Right renal pelvis (tissue), 4 donors: Measurements from ENCODE around the gene EIPR1. TPM values are rescaled to one million over a fixed set of nuclear protein-coding genes. Genes with fewer than 3 reads are reported as not detected.

ENCODE experiments used
- DNase-seq, 4 donors: peaks; one replicate each; pipeline ENCODE4 v3.0.0-alpha.2; 2013; ENCODE audit warnings: low read depth in 4 of 4, low spot score in 3 of 4, missing footprints in 1 of 4
- polyA plus RNA-seq, 4 donors: library from polyadenylated mRNA; unstranded; fragments of 120-200 nt; gene quantifications; one replicate each; pipeline ENCODE4 v1.2.1, GENCODE V29; 2013; ENCODE audit not compliant: insufficient read length in 4 of 4

Gene EIPR1
- polyA plus RNA-seq, 4 donors = 25.4 to 26.1 (median 25.6) TPM

DNA sequence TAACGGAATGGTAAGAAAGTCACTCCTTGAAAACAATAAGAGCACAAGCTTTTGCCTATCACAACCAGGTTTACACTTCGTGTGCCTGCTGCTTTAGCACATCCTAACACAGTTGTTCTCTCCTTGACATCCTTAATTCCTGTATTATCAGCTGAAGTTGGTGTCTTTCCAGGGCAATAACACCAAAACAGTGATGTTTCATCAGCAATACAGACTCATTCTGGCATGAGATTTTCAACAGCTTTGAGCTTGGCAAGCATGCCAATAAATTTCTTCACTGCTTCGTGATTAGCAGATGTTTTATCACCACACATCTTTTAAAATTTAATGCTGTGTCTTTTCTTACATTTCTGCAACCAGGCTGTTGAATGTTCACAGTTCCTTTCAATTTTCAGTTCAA lies 148.4 kb downstream of the EIPR1 start:
- no peak for DNase-seq

GRCh38 chr2:3224681-3225080 lies 152.9 kb downstream of the EIPR1 start:
- no peak for DNase-seq

GRCh38 chr2:3223080-3223923 lies 154.3 kb downstream of the EIPR1 start:
- no peak for DNase-seq

DNA sequence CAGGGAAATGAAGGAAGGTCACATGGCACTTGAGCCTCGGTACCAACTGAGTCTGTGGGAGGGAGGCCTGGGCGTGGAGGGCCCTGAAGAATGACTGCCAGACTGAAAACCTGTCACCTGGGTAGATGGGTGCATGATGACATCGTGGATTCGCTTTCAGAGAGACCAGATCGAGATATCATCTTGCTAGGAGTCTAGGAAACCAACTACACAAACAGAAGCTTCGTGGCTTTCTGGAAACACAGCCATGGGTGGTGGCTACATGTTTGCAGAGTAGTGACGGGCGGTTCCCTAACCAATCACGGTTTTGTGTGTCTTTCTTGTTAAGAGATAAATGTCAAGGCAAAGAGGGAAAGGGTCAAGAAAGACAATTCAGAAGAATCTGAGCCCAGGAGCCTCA lies 155.0 kb downstream of the EIPR1 start:
- no peak for DNase-seq

DNA sequence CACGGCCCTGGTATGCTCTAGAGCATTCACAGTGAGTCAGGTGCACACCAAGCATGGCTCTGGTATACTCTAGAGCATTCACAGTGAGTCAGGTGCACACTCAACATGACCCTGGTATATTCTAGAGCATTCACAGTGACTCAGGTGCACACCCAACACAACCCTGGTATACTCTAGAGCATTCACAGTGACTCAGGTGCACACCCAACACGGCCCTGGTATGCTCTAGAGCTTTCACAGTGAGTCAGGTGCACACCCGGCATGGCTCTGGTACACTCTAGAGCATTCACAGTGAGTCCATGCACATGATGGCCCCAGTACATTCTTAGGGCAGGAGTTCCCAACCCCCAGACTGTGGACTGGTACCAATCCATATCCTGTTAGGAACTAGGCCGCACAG lies 158.1 kb downstream of the EIPR1 start:
- DNase-seq = no peak

GRCh38 chr2:3217646-3218045 lies 160.0 kb downstream of the EIPR1 start:
- no peak for DNase-seq

GRCh38 chr2:3216841-3217495 lies 160.7 kb downstream of the EIPR1 start:
- DNase-seq = no peak

GRCh38 chr2:3214806-3215404 lies 162.7 kb downstream of the EIPR1 start:
- DNase-seq = no peak

DNA sequence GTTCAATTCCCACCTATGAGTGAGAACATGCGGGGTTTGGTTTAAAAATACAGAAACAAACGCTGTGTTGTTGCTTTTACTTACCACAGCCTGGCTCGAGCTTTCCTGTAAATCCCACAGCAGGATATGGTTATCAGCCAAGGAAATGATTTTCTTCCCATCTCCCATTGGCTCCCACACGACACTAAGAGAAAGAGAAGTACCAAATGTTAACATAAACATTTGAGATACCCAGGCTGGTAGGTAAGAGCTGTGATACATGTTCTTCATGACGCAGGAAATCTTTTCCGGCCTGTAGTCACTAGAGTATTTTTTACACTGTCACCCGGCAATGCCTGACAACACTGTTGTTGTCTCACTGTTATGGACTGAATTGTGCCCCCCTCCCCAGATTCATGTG lies 163.6 kb downstream of the EIPR1 start:
- no peak for DNase-seq

GRCh38 chr2:3212984-3213383 lies 164.6 kb downstream of the EIPR1 start:
- DNase-seq = no peak

DNA sequence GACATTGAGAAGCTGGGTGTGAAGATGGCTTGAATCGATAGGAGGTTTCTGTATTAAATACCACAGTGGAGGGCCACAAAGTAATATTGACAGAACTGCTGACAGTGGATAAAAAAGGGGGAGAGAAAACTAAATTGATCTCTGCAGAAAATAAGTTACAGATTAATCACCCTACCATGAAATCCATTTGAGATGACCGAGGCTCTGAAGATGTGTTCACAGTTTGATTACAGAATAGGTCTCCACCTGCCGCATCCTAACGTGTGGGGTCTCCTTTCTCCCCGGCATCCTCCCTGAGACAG lies 165.6 kb downstream of the EIPR1 start:
- DNase-seq = no peak

- DNase-seq = no peak
These were observed 166.2 kb downstream of the EIPR1 start for GRCh38 chr2:3211256-3212060.

DNA sequence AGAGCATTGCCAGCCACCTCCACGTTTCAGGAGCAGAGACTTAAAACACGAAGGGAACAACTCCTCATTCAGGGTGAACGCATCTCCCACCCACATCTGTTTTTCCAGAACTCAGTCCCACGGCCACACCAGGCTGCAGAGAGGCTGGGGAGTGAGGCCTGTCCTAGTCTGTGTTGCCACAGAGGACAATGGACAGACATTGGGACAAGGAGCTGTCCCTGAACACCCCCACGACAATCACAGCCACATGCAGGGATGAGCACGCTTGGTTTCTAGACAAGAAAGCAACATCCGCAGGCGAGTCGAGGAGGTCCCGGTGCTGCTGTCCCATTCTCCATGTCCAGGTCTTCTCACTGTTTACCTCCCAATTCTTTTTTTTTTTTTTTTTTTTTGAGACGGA lies 167.4 kb downstream of the EIPR1 start:
- DNase-seq = no peak

GRCh38 chr2:3209258-3209657 lies 168.4 kb downstream of the EIPR1 start:
- no peak for DNase-seq

DNA sequence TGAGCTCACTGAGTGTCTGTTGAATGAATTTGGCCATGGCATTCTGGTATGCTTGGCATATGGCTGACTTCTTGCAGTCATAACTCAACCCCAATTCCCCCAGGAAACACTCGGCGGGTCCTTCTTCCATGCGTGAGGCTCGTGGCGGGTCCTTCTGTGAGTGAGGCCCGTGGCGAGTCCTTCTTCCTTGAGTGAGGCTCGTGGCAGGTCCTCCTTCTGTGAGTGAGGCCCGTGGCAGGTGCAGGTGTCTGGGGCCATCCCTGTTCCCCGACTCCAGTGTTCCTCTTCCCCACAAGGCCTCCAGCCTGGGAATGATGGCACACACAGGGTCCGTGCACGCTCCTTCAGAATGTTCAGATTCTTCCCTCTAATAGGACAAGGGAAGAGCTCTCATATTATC lies 169.0 kb downstream of the EIPR1 start:
- no peak for DNase-seq

- no peak for DNase-seq
These were observed 169.4 kb downstream of the EIPR1 start for GRCh38 chr2:3208179-3208578.

GRCh38 chr2:3207091-3207491 lies 170.5 kb downstream of the EIPR1 start:
- no peak for DNase-seq

DNA sequence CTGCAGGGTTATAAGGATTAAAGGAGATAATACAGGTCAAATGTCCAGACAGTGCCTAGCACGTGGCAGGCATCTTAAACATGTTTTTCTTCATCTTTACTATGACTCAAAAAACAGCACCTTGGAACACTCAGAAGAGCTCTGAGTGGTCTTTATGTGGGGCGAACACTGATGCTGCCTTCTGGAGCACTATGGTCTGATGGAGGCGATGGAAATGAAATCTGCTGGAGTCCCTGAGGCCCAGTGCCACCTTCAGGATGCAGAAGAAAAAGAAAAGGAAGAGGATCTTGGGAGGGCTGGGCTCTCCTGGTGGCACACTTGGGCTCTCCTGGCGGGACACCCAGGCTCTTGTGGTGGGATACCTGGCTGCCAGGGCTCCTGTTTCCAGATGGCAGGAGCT lies 171.8 kb downstream of the EIPR1 start:
- DNase-seq = no peak

DNA sequence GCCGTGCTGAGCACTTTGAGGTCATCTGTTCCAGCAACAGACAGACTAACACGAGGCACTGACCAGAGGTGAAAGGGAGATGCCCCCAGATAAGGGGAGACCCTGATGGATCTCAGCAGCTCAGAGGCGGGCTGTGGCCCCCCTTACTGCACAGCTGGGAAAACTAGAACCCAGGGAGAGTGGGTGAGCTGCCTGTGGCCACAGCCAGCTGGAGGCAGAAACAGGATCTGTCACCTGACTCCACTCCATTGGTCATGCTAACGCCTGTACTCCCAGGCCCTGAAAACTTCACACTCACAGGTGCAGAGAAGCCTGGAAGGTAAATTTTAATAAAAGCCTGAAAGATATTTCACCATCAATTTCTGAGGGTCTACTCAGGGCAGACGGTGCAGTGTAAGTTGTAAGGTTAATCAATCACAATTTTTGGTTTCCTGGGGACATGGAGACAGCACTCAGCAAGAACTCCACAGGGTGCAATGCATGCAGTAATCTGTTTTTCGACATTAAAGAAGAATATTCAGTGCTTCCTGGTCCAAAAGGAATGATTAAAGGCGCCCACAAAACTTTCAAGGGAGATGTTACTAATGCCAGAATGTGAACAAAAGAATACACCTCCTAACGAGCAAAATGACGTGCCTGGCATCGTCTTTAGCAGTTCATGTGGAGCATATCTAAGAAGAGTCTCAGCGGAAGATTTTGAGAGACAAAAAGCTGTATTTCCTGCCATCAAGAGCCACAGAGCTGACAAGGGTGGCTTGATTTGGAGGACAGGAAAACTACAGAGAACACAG lies 173.4 kb downstream of the EIPR1 start:
- no peak for DNase-seq

DNA sequence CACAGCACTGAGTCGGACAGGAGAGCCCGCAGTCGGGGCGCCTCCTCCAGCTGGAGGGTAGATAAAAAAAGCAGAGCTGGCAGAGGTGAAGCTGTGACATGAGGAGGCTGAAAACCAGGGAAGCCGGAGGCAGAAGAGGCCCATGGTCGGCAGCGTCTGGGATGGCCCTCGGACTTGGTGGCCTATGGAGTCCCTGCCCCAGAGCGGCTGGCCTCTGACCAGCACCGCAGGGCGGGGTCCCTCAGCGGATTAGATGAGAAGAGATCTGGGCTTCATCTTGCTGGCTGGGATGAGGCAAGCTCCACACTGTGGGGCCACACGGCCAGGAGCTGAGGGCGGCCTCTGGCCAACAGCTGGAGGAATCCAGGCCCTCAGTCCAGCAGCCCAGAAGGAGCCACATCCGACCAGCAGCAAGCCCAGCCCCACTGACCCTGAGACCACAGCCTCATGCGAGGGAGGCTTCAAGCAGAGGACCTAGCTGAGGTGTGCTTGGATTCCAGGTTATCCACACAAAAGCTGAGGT lies 174.1 kb downstream of the EIPR1 start:
- DNase-seq = no peak
